ENCODE measurements around the gene CCDC54.

The CCDC54 gene

GRCh38 chr3:107412376-107412775 is 35.1 kb downstream of the CCDC54 start:
- Histone ChIP-seq H3K9me2 (replicated peaks; ENCODE audit: low read depth, low read length) (no peaks in the 10 kb centered on the region), H3K4me2 (ENCODE audit: low read depth, low read length, poor library complexity, severe bottlenecking) (no peak overlapping the region), H3K36me3 (ENCODE audit: insufficient read depth, low read length) (no peaks in the 10 kb centered on the region), H3K4me3 (ENCODE audit: low read length, poor library complexity, severe bottlenecking) (no peak overlapping the region), H3K79me2 (ENCODE audit: insufficient read depth, low read length) (no peaks in the 10 kb centered on the region), H3F3A (ENCODE audit: low read depth) (no peaks in the 10 kb centered on the region), H3K9me3 (ENCODE audit: insufficient read depth, low read depth, low read length) (peaks cover 13% of the 10 kb centered on the region), H3K27me3 (ENCODE audit: insufficient read depth, low read length, poor library complexity, severe bottlenecking) (no peaks in the 10 kb centered on the region), H4K20me1 (ENCODE audit: insufficient read depth, low read length, poor library complexity, severe bottlenecking) (no peaks in the 10 kb centered on the region), H2AFZ (ENCODE audit: low read length) (no peak overlapping the region), H3K4me1 (ENCODE audit: insufficient read depth, low read length, poor library complexity, severe bottlenecking) (peaks cover 7% of the 10 kb centered on the region), H3K9ac (ENCODE audit: low read depth, low read length, poor library complexity, severe bottlenecking) (no peak overlapping the region)
- TF ChIP-seq CTCF (conservative IDR thresholded peaks at IDR 0.05; ENCODE audit: low read length) (no peak), EZH2phosphoT487 (IDR thresholded peaks at IDR 0.05; ENCODE audit: borderline replicate concordance) (no peak)

GRCh38 chr3:107413264-107413663 is 36.0 kb downstream of the CCDC54 start:
- Histone ChIP-seq H3K9me2 (replicated peaks; ENCODE audit: low read depth, low read length) (no peaks in the 10 kb centered on the region), H3F3A (ENCODE audit: low read depth) (no peaks in the 10 kb centered on the region), H4K20me1 (ENCODE audit: insufficient read depth, low read length, poor library complexity, severe bottlenecking) (no peaks in the 10 kb centered on the region), H3K4me2 (ENCODE audit: low read depth, low read length, poor library complexity, severe bottlenecking) (no peak overlapping the region), H3K9me3 (ENCODE audit: insufficient read depth, low read depth, low read length) (peaks cover 13% of the 10 kb centered on the region), H3K4me3 (ENCODE audit: low read length, poor library complexity, severe bottlenecking) (no peak overlapping the region), H3K27me3 (ENCODE audit: insufficient read depth, low read length, poor library complexity, severe bottlenecking) (no peaks in the 10 kb centered on the region), H2AFZ (ENCODE audit: low read length) (no peak overlapping the region), H3K4me1 (ENCODE audit: insufficient read depth, low read length, poor library complexity, severe bottlenecking) (peaks cover 7% of the 10 kb centered on the region), H3K9ac (ENCODE audit: low read depth, low read length, poor library complexity, severe bottlenecking) (no peak overlapping the region), H3K36me3 (ENCODE audit: insufficient read depth, low read length) (no peaks in the 10 kb centered on the region), H3K79me2 (ENCODE audit: insufficient read depth, low read length) (no peaks in the 10 kb centered on the region)
- TF ChIP-seq CTCF (conservative IDR thresholded peaks at IDR 0.05; ENCODE audit: low read length) (no peak), EZH2phosphoT487 (IDR thresholded peaks at IDR 0.05; ENCODE audit: borderline replicate concordance) (no peak)

- peaks cover 7% of the 10 kb centered on the region for H3K4me1 ChIP-seq (ENCODE audit: insufficient read depth, low read length, poor library complexity, severe bottlenecking)
- H3K9me2 ChIP-seq (replicated peaks; ENCODE audit: low read depth, low read length) = no peaks in the 10 kb centered on the region
- H3K4me2 ChIP-seq (ENCODE audit: low read depth, low read length, poor library complexity, severe bottlenecking) = peak overlapping the region; percentile 39
- H3K4me3 ChIP-seq (ENCODE audit: low read length, poor library complexity, severe bottlenecking) = peak overlapping the region; percentile 5
- H4K20me1 ChIP-seq (ENCODE audit: insufficient read depth, low read length, poor library complexity, severe bottlenecking) = no peaks in the 10 kb centered on the region
- peak overlapping the region; percentile 58 for H2AFZ ChIP-seq (ENCODE audit: low read length)
- no peaks in the 10 kb centered on the region for H3K27me3 ChIP-seq (ENCODE audit: insufficient read depth, low read length, poor library complexity, severe bottlenecking)
- H3K9ac ChIP-seq (ENCODE audit: low read depth, low read length, poor library complexity, severe bottlenecking) = no peak overlapping the region
- H3K79me2 ChIP-seq (ENCODE audit: insufficient read depth, low read length) = no peaks in the 10 kb centered on the region
- TF ChIP-seq EZH2phosphoT487 (IDR thresholded peaks at IDR 0.05; ENCODE audit: borderline replicate concordance) = no peak
- TF ChIP-seq CTCF (conservative IDR thresholded peaks at IDR 0.05; ENCODE audit: low read length) = no peak
- H3K36me3 ChIP-seq (ENCODE audit: insufficient read depth, low read length) = no peaks in the 10 kb centered on the region
- H3F3A ChIP-seq (ENCODE audit: low read depth) = no peaks in the 10 kb centered on the region
- H3K9me3 ChIP-seq (ENCODE audit: insufficient read depth, low read depth, low read length) = peaks cover 6% of the 10 kb centered on the region; the same call in 1 of the 2 replicates
Observed at GRCh38 chr3:107414325-107414964, 37.2 kb downstream of the CCDC54 start.

Data from Loucy (cell line).